LHCN-M2 (cell line): ENCODE data around the gene SEC16A. TPM values are rescaled to one million over a fixed set of nuclear protein-coding genes. Genes with fewer than 3 reads are reported as not detected.

Experiments
- DNase-seq: peaks from one replicate; pipeline ENCODE4 v3.0.0-alpha.2; 2012; ENCODE audit warnings: low read depth
- total RNA-seq: library from RNA; depleted of rRNA; stranded (reverse); fragments of >200 nt; gene quantifications from 2 replicates; pipeline ENCODE4 v1.2.3, GENCODE V29; 2014

Gene SEC16A
- total RNA-seq, 1 experiment from 2014 or later, result 28.9 TPM

DNA sequence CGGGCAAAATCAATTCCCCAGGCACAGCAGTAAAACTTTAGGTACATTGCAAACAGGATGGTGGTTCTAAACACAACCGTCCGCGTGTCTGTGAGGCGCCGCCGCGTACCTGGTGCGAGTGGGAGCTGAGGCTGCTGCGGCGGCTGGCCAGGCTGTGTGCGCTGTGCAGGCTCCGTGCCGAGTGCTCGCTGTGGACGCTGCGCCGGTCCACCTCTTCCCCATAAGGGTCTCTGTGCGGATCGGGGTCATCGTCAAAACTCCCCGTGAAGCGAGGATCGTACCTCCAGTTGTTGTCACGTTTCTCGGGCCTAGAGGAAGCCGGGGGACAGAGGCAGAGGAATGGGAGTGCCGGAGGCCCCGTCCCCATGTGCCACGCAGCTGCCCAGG lies 16.7 kb downstream of the SEC16A start:
- no peak for DNase-seq

DNA sequence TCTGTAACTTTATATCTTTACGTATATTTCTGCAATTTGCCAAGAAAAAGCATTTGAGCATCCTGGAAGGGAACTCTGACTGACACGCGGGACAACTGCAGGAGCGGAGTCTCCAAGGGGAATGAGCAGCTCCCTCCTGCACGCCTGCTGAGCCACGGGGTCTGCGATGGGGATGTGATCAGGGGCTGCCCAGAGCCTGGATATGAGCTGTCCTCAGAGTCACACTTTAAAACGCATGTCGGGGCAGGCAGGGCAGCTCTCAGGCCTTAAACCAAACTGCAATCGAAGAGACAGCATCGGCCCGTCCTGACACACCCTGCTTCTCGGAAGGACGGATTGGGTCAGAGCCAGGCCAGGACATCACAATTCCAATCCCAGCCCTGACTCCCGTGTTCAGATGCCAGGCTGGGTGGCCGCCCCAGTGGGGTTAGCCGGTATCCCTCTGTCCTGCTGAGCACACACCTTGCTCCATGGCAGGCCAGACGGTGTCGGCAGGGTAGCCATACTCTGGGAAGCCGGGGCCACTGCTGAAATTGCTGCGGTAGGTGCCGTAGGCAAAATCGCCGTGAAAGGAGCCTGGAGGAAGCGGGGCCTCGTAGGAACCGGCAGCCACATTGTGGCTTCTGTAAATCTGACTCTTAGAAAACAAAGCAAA lies 17.2 kb downstream of the SEC16A start:
- DNase-seq, result no peak

- no peak for DNase-seq
Observed at GRCh38 chr9:136464241-136464640, 18.6 kb downstream of the SEC16A start.

DNA sequence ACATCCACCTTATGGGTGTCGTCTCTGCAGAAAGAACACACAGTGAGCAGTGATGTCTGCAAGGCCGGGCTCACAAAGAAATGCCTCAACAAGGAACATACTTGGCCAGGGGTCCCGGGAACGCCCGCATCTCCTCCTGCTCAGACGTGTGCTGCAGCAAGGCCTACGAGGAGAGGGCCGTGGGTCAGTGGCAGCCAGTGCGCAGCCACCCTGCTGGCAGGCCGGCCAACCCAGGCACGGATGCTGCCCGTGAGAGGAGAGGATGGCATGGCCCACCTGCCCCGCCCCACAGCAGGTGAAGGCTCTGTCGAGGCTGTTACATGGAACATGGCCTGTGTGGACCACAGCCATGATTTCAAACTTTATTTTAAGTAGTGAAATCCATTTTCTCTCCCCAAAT lies 19.3 kb downstream of the SEC16A start:
- DNase-seq, result no peak

DNA sequence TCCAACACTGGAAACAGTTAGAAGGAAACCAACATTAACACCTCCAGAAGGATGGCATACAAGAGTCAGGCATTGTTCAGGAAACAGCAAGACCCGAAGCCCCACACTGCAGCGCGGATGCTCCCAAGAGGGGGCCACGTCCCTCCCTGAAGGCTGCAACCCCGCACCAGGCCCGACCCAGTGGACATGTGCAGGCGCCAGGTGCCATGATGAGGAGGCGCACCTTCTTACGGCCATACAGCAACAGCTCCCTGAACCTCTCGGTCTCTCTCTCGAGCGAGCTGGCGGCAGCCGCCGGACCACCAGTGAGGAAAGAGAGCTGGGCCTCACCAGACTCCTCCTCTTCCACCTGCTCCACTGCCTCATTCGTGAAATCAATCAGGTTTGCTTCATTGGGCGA lies 20.2 kb downstream of the SEC16A start:
- DNase-seq, result no peak

DNA sequence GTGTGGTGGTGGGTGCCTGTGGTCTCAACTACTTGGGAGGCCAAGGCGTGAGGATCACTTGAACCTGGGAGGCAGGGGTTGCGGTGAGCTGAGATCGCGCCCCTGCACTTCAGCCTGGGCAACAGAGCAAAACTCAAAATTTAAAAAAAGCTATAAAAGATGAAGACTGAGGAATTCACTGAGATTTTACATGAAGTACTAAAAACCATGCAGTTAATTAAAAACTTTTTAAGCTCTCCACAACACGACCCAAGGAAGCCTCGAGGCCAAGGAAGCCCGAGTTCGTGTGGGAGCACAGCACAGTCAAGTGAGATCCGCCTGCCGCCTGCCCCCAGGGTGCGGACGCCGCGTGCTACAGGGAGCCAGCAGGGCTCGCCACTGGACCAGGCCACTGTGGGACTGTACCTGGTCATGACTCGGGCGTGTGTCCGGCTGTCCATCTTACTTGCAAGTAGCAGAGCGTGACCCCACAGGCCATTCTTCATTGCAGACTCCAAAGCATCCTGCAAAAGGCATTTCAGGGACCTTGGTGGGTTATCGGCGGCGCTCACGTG lies 22.0 kb downstream of the SEC16A start:
- DNase-seq, result no peak

- DNase-seq, result no peak
Observed at GRCh38 chr9:136459425-136459824, 23.4 kb downstream of the SEC16A start.

- no peak for DNase-seq
Observed at GRCh38 chr9:136457326-136457725, 25.5 kb downstream of the SEC16A start.

DNA sequence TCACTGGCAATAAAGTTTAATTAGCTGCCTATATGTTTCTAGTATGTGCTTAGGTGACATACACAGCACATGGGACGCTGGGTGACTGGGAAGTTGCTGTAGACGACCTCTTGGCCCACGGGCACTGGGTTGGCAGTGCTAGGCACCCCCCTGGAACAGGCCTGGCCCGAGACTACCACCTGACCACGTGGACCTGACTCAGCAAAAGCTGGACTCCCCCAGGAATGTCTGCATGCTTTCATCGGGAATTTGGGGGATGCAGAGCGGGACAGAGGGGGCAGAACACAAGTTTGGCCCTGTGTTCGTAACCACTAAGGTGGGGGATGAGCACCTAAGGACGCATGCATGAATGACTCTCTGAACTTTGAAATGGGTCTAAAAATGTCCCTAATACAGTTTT lies 26.6 kb downstream of the SEC16A start:
- DNase-seq, result no peak

GRCh38 chr9:136455043-136456002 lies 27.5 kb downstream of the SEC16A start:
- DNase-seq, result no peak

- DNase-seq, result no peak
Observed at GRCh38 chr9:136454026-136454796, 28.6 kb downstream of the SEC16A start.

- no peak for DNase-seq
Observed at GRCh38 chr9:136453326-136453725, 29.5 kb downstream of the SEC16A start.

DNA sequence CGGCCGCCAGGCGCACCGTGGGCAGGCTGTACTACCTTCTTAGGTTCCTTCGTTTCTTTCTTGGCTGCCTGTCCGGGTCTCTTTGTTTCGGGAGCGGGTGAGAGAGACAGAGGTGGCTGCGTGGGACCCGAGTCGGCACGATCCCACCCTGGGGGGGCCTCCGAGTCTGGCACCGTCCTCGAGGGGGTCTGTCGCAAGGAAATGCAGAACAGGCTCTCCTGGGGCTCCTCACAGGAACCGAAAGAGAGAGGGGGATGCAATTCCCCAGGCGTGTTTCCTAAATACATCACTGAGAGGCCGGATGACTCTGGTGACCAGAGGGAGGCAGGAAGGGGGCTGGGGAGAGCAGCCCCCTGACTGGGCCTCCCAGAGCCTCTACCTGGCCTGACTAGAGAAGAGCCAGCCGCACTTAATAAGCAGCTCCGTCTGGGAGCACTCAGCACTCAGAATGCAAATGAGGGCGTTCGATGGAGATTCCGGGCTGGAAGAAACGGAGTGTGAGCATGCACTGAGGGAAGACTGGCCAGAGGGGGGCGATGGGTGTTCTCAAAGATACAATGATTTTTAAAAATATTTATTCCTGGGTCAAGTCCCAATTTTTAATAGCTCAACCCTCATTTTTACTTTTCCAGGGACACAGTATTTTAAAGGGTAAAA lies 31.5 kb downstream of the SEC16A start:
- no peak for DNase-seq

- DNase-seq, result no peak
Observed at GRCh38 chr9:136448655-136449054, 34.2 kb downstream of the SEC16A start.

DNA sequence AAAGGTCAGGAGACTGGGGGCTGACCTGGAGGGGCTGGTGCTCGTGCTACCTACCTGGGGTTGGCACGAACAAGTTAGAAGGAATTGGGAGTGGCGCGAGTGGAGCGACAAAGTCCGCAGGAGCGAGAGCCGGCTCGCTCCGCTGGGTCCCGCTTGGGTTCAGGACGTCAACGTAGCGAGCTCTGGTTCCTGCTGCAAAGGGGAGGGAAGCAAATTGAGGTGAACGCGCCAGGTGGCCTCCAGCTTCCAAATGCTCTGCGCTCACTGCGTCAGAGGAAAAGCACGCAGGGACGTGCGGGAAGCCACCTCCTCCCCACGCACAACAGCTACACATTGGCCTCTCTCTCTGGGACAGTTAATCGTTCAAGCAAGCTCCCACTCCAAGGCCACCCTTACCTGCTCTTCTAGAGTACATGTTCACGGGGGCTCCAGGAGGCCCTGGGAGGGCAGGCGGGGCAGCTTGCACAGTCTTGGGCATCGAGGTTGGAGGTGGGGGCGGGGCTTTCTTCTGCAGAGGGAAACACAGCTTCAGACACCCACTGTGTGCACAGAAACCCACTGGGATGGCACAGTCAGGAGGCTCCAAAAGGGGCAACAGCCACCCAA lies 35.6 kb downstream of the SEC16A start:
- DNase-seq, result no peak

DNA sequence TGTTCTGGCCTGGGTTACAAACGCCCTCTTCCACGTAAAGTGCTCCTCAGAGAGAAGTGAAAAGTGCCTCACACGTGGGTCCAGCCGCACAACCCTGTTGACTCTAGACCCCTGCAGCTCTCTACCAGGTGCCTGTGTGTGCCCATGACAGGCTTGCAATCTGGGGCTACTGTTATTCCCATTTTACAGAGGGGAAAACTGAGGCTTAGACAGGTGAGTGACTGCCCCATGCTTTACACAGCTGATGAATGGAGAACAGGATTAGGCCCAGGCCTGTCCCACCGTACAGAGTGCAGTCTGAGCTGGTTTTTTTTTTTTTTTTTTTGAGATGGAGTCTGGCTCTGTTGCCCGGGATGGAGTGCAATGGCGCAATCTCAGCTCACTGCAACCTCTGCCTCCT lies 37.0 kb downstream of the SEC16A start:
- DNase-seq, result no peak

DNA sequence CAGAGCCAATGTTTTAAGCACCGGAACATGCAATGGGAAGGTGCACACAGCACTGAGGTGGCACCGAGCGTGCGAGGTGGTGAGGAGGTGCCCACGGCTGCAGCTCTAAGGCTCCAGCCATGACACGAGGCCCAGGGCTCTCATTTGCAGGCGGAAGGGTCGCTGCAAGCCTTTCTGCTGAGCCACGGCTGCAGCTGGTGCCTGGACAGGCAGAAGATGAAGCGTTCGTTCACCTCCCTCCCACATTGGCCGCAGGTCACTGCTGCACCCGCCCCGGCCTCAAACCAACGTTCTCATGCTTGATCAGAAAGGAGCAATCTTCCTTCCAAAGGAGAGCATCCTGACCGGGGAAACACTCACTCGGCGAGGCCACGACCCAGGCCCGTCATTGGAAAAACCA lies 38.7 kb downstream of the SEC16A start:
- DNase-seq, result no peak

DNA sequence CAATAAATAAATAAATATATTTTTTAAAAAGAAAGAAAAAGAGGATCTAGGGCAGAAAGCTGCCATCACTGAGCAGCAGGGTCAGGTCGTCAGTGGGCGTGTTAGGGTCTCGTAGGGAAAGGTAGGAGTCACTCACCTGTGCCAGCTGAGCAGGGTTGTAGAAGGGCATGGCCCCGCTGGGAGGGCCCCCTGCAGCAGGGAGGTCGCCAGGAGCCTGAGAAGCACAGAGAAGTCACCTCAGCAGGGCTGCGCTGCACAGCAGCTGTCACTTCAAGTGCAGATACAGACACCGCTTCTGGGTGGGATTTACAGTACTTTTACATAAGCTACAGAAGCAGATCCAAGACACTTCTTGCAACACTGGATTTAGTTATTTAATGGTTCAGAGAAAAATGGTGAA lies 39.2 kb downstream of the SEC16A start:
- DNase-seq, result no peak

DNA sequence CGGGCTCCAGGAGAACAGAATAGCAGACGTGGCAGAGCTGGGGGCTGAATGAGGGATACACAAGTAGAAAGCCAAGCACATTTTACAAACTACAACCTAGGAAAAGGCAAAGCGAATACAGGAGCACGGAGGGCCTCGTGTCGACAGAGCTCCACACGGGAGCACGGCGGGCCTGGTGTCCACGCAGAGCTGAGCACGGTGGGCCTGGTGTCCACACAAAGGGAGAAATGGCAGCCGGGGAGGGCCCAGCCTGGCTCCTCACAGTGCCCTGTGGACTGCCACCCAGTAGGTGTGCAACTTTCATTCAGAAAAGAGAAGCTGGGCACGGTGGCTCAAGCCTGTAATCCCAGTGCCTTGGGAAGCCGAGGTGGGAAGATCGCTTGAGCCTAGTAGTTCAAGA lies 39.8 kb downstream of the SEC16A start:
- no peak for DNase-seq

DNA sequence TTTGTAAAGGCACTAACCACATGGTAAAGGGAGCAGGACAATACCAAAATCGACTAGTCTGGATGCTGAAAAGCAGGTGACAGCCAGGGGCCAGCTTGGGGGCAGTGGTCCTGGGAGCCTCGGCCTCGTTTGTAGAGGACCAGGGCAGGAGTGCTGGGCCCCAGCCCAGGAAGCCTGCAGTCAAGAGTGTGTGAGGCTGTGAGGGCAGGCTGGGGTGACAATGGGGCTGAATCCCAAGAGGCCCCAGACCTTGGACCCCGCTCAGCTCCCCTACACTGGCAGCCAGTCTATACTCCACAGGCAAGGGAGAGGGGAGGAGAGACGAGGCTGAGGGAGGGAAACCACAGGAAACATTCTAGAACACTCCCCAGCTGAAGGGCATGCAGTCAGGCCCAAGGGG lies 40.6 kb downstream of the SEC16A start:
- no peak for DNase-seq

GRCh38 chr9:136441681-136442245 lies 41.1 kb downstream of the SEC16A start:
- DNase-seq, result no peak
